Transverse colon (tissue), 4 donors: Measurements from ENCODE around the gene CHCHD6.

ENCODE experiments used
- POLR2A ChIP-seq: fragments of 450-650 bp; IDR thresholded peaks from one replicate; pipeline ENCODE4 v1.6.1; 2016; ENCODE audit warnings: antibody characterized with exemption, mild to moderate bottlenecking, moderate library complexity
- POLR2AphosphoS5 ChIP-seq, 3 donors: sonication (generic); formaldehyde crosslinking; IDR thresholded peaks; one replicate each; pipeline ENCODE4 v1.6.1; 2016; ENCODE audit warnings: antibody characterized with exemption in 3 of 3
- TF ChIP-seq, protein P1 (sequence below), 5 experiments: fragments of 200-600 bp in 3 of 5; fragments of 450-650 bp in 2 of 5; sonication (generic) in 3 of 5; IDR thresholded peaks; 1 replicate in 2 of 5; 2 replicates in 3 of 5; pipeline ENCODE4 v1.5.1; 2016 to 2017; ENCODE audit warnings: antibody characterized with exemption in 5 of 5, inconsistent platforms in 3 of 5, mild to moderate bottlenecking in 2 of 5, moderate library complexity in 1 of 5

DNA sequence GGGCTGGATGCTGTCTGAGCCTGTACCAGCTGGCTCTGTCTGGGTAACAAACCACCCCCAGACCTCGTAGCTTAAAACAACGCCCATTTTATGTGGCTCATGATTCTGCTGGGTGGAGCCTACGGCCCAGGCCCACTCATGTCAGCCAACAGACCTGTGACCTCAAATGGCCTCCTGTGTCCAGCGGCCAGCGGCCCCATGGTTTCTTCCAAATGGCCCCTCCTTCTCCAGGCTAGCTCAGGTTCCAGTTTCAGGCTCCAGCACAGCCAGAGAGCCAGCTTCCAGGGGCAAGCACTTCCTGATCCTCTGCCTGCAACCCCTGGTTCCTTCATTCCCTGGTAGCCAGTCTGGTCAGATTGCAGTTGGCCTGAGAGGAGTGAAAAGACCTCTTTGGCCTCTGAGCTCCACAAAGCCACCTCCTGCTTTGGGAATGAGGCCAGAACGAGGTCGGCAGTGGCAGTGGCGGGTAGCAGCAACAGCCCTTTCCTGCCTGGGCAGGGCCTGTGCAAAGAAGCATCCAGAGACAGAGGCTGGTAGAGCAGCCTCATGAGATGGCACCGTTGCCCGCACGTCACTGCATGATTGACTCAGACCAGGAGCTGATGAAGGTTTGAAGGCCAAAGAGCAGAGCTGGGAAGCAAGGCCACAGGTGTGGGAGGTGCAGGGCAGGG, 257.9 kb downstream of the CHCHD6 start:
- TF ChIP-seq, protein P1, sequence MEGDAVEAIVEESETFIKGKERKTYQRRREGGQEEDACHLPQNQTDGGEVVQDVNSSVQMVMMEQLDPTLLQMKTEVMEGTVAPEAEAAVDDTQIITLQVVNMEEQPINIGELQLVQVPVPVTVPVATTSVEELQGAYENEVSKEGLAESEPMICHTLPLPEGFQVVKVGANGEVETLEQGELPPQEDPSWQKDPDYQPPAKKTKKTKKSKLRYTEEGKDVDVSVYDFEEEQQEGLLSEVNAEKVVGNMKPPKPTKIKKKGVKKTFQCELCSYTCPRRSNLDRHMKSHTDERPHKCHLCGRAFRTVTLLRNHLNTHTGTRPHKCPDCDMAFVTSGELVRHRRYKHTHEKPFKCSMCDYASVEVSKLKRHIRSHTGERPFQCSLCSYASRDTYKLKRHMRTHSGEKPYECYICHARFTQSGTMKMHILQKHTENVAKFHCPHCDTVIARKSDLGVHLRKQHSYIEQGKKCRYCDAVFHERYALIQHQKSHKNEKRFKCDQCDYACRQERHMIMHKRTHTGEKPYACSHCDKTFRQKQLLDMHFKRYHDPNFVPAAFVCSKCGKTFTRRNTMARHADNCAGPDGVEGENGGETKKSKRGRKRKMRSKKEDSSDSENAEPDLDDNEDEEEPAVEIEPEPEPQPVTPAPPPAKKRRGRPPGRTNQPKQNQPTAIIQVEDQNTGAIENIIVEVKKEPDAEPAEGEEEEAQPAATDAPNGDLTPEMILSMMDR (IDR thresholded peaks at IDR 0.05), result no peak
- no peak for TF ChIP-seq POLR2AphosphoS5 (IDR thresholded peaks at IDR 0.05)
- TF ChIP-seq POLR2A, result no peak
